DOHH2 (cell line): Measurements from ENCODE around the gene BDP1.

Experiments
- H3F3A ChIP-seq: fragments of 200-600 bp; sonication (generic), shearing (Covaris generic); 2 replicates; pipeline ENCODE4 v1.6.0; 2016; ENCODE audit warnings: antibody characterized with exemption, mild to moderate bottlenecking; ENCODE audit not compliant: control insufficient read depth, insufficient read depth
- H3K27ac ChIP-seq: fragments of 200-600 bp; sonication (generic); 2 replicates; pipeline ENCODE4 v1.5.1; 2014; ENCODE audit warnings: low read depth, mild to moderate bottlenecking, low read length, moderate library complexity
- H3K27me3 ChIP-seq: fragments of 200-600 bp; sonication (generic); 2 replicates; pipeline ENCODE4 v1.6.1; 2014; ENCODE audit warnings: mild to moderate bottlenecking, low read length, mixed read lengths; ENCODE audit not compliant: control insufficient read depth
- H3K36me3 ChIP-seq: fragments of 200-600 bp; sonication (generic); 2 replicates; pipeline ENCODE4 v1.6.1; 2014; ENCODE audit warnings: mild to moderate bottlenecking, low read length, moderate library complexity, mixed read lengths; ENCODE audit not compliant: control insufficient read depth
- H3K4me1 ChIP-seq: fragments of 200-600 bp; sonication (generic); 2 replicates; pipeline ENCODE4 v1.6.1; 2014; ENCODE audit warnings: mild to moderate bottlenecking, low read length, mixed read lengths; ENCODE audit not compliant: control insufficient read depth
- H3K4me2 ChIP-seq: fragments of 200-600 bp; sonication (generic); 2 replicates; pipeline ENCODE4 v1.6.0; 2014; ENCODE audit warnings: mild to moderate bottlenecking, low read length, moderate library complexity
- H3K4me3 ChIP-seq: fragments of 200-600 bp; sonication (generic); 2 replicates; pipeline ENCODE4 v1.5.1; 2014; ENCODE audit warnings: mild to moderate bottlenecking, low read length, mixed read lengths
- H3K79me2 ChIP-seq: fragments of 200-600 bp; sonication (generic); 2 replicates; pipeline ENCODE4 v1.6.1; 2014; ENCODE audit warnings: mild to moderate bottlenecking, low read length, mixed read lengths; ENCODE audit not compliant: control insufficient read depth
- H3K9me2 ChIP-seq: fragments of 200-600 bp; sonication (generic); replicated peaks from 2 replicates; pipeline ENCODE4 v1.6.1; 2014; ENCODE audit warnings: mild to moderate bottlenecking, low read length, mixed read lengths; ENCODE audit not compliant: control insufficient read depth
- H3K9me3 ChIP-seq: fragments of 200-600 bp; sonication (generic); 2 replicates; pipeline ENCODE4 v1.6.1; 2014; ENCODE audit warnings: antibody characterized with exemption, low read length, mixed read lengths; ENCODE audit not compliant: control insufficient read depth, insufficient read depth
- H4K20me1 ChIP-seq: fragments of 200-600 bp; sonication (generic); 2 replicates; pipeline ENCODE4 v1.6.0; 2014; ENCODE audit warnings: low read depth, mild to moderate bottlenecking, antibody characterized with exemption, low read length, moderate library complexity; ENCODE audit not compliant: control insufficient read depth, insufficient read depth
- CTCF ChIP-seq: fragments of 200-600 bp; sonication (generic); IDR thresholded peaks from one replicate; pipeline ENCODE4 v1.5.1; 2014; ENCODE audit warnings: antibody characterized with exemption, mild to moderate bottlenecking, low read depth, low read length; ENCODE audit not compliant: poor library complexity, severe bottlenecking
- EZH2phosphoT487 ChIP-seq: fragments of 200-600 bp; sonication (generic); IDR thresholded peaks from 2 replicates; pipeline ENCODE4 v1.6.1; 2017; ENCODE audit warnings: borderline replicate concordance, mild to moderate bottlenecking, antibody characterized with exemption, low read length, moderate library complexity, mixed read lengths

The BDP1 gene

GRCh38 chr5:71456362-71456743 lies 902 bp downstream of the BDP1 start:
- Histone ChIP-seq H3K4me3 (peak overlapping the region; percentile 78), H3K27ac (peak overlapping the region; percentile 58; the same call in 1 of the 2 replicates), H3F3A (0 out of 2 replicates have a peak, but pooled peaks cover 3% of the 10 kb centered on the region), H3K4me2 (peak overlapping the region; percentile 62), H3K9me3 (no peaks in the 10 kb centered on the region), H3K9me2 (no peaks in the 10 kb centered on the region), H3K4me1 (peaks cover 17% of the 10 kb centered on the region), H3K36me3 (peaks cover 31% of the 10 kb centered on the region), H4K20me1 (peaks cover 6% of the 10 kb centered on the region; the same call in 1 of the 2 replicates), H3K27me3 (no peaks in the 10 kb centered on the region), H3K79me2 (peaks cover 57% of the 10 kb centered on the region)
- no peak for TF ChIP-seq EZH2phosphoT487
- TF ChIP-seq CTCF: no peak

DNA sequence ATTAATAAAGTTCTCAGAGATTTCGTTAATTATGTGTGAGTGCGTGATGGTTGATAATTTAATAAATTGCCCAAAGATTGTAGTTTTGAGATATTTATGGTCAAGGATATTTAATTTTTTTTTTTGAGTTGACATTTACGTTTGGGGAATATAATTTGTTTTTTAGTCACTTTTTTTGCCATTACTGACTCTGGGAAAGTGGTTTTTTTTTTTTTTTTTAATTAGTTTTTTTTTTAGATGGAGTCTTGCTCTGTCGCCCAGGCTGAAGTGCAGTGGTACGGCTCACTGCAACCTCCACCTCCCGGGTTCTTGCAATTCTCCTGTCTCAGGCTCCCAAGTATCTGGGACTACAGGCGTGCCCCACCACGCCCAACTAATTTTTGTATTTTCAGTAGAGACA lies 1.7 kb downstream of the BDP1 start:
- Histone ChIP-seq H4K20me1 (peaks cover 6% of the 10 kb centered on the region; the same call in 1 of the 2 replicates), H3K4me2 (peak overlapping the region; percentile 62), H3K79me2 (peaks cover 58% of the 10 kb centered on the region), H3K9me3 (no peaks in the 10 kb centered on the region), H3K27me3 (no peaks in the 10 kb centered on the region), H3K36me3 (peaks cover 36% of the 10 kb centered on the region), H3F3A (0 out of 2 replicates have a peak, but pooled peaks cover 3% of the 10 kb centered on the region), H3K27ac (no peak overlapping the region), H3K4me3 (peak overlapping the region; percentile 78), H3K9me2 (no peaks in the 10 kb centered on the region), H3K4me1 (peaks cover 17% of the 10 kb centered on the region)
- TF ChIP-seq CTCF (no peak), EZH2phosphoT487 (no peak)

- Histone ChIP-seq H3K79me2 (peaks cover 59% of the 10 kb centered on the region), H3K9me3 (no peaks in the 10 kb centered on the region), H3K4me3 (no peak overlapping the region), H3F3A (peaks cover 3% of the 10 kb centered on the region; the same call in 1 of the 2 replicates), H3K4me1 (peaks cover 12% of the 10 kb centered on the region), H3K4me2 (no peak overlapping the region), H3K9me2 (no peaks in the 10 kb centered on the region), H3K36me3 (peaks cover 62% of the 10 kb centered on the region), H3K27me3 (no peaks in the 10 kb centered on the region), H4K20me1 (peaks cover 6% of the 10 kb centered on the region; the same call in 1 of the 2 replicates), H3K27ac (no peak overlapping the region)
- TF ChIP-seq CTCF: no peak
- TF ChIP-seq EZH2phosphoT487: no peak
Observed at GRCh38 chr5:71460693-71461092, 5.2 kb downstream of the BDP1 start.
